ENCODE measurements around the gene NDUFA1. TPM values are rescaled to one million over a fixed set of nuclear protein-coding genes. Genes with fewer than 3 reads are reported as not detected.

Gene NDUFA1
- polyA plus RNA-seq, 1 donor (not counting 4 experiments of a cell fraction or from before 2014, with no cell fraction given), result 282 TPM

DNA sequence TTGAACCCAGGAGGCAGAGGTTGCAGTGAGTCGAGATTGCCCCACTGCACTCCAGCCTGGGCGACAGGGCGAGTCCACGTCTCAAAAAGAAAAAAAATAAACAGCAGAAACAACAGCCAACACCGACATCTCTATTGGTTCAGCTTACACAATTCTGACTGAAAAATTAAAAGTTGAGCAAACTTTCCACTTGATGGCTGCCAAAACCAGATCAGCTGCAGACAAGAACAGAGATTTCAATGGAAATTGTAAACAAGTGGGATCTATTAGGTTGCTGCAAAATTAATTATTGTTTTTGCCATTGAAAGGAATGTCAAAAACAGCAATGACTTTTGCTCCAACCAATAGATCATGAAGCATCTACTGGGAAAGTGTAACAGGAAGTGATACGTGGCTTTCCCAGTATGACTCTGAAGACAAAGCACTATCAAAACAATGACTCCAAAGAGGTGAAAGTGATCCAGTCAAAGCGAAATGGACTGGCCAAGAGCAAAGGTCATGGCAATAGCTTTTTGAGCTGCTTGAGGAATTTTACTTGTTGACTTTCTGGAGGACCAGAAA lies 45.2 kb upstream of the NDUFA1 start:
- H2AFZ ChIP-seq (ENCODE audit: control insufficient read depth, low read length), result no peak overlapping the region
- H3K4me1 ChIP-seq (ENCODE audit: control insufficient read depth, extremely low read depth, insufficient read depth, low read length), result no peaks in the 10 kb centered on the region
- TF ChIP-seq, protein P1, sequence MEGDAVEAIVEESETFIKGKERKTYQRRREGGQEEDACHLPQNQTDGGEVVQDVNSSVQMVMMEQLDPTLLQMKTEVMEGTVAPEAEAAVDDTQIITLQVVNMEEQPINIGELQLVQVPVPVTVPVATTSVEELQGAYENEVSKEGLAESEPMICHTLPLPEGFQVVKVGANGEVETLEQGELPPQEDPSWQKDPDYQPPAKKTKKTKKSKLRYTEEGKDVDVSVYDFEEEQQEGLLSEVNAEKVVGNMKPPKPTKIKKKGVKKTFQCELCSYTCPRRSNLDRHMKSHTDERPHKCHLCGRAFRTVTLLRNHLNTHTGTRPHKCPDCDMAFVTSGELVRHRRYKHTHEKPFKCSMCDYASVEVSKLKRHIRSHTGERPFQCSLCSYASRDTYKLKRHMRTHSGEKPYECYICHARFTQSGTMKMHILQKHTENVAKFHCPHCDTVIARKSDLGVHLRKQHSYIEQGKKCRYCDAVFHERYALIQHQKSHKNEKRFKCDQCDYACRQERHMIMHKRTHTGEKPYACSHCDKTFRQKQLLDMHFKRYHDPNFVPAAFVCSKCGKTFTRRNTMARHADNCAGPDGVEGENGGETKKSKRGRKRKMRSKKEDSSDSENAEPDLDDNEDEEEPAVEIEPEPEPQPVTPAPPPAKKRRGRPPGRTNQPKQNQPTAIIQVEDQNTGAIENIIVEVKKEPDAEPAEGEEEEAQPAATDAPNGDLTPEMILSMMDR (optimal IDR thresholded peaks at IDR 0.05 in 1 of 3, IDR thresholded peaks at IDR 0.05 in 1 of 3, conservative IDR thresholded peaks at IDR 0.05 in 1 of 3; ENCODE audit: extremely low read depth in 1 of 3, insufficient read depth in 2 of 3, low read length in 3 of 3), result no peak
- TF ChIP-seq EZH2 (IDR thresholded peaks at IDR 0.05; ENCODE audit: low read length), result no peak
- no peak overlapping the region for H3K27ac ChIP-seq (ENCODE audit: control insufficient read depth, insufficient read depth, low read length)
- H3K79me2 ChIP-seq (ENCODE audit: control insufficient read depth, insufficient read depth, low read length), result no peaks in the 10 kb centered on the region
- H3K36me3 ChIP-seq (ENCODE audit: control insufficient read depth in 2 of 2, extremely low read depth in 1 of 2, insufficient read depth in 2 of 2, low read length in 2 of 2), result no peaks in the 10 kb centered on the region
- H3K27me3 ChIP-seq (ENCODE audit: control insufficient read depth, extremely low read depth, insufficient read depth, low read length), result no peaks in the 10 kb centered on the region
- dilution Hi-C loops (cut with MboI; ENCODE audit: extremely low pct_ligation_motif_present, low sequenced_read_pairs), result no loop called here
- no peaks in the 10 kb centered on the region for H4K20me1 ChIP-seq (ENCODE audit: control insufficient read depth, extremely low read depth, insufficient read depth, low read length)
- FAIRE-seq (no peak), DNase-seq (ENCODE audit: low read depth, low spot score) (no peak)
- H3K4me2 ChIP-seq (ENCODE audit: control insufficient read depth, extremely low read depth, insufficient read depth, low read depth, low read length), result no peak overlapping the region
- H3K9me1 ChIP-seq (ENCODE audit: control insufficient read depth, extremely low read depth, insufficient read depth, low read length), result no peaks in the 10 kb centered on the region
- no peak overlapping the region for H3K4me3 ChIP-seq (ENCODE audit: control insufficient read depth in 2 of 3, extremely low read depth in 1 of 3, insufficient read depth in 2 of 3, low read depth in 1 of 3, low read length in 3 of 3)
- H3K9ac ChIP-seq (ENCODE audit: control insufficient read depth, extremely low read depth, insufficient read depth, low read length), result no peak overlapping the region
- H3K9me3 ChIP-seq (ENCODE audit: control insufficient read depth, low read depth, low read length), result no peaks in the 10 kb centered on the region

DNA sequence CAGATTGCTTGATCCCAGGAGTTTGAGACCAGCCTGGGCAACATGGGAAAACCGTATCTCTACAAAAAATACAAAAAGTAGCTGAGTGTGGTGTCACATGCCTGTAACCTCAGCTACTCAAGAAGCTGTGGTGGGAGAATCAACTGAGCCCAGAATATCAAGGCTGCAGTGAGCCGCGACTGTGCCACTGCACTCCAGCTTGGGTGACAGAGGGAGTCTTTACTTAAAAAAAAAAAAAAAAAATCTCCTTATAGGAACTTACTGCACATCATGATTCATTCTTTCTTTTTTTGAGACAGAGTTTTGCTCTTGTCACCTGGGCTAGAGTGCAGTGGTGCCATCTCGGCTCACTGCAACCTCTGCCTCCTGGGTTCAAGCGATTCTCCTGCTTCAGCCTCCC lies 43.2 kb upstream of the NDUFA1 start:
- Histone ChIP-seq H3K9me1 (ENCODE audit: control insufficient read depth, extremely low read depth, insufficient read depth, low read length) (no peaks in the 10 kb centered on the region), H2AFZ (ENCODE audit: control insufficient read depth, low read length) (no peak overlapping the region), H3K27ac (ENCODE audit: control insufficient read depth, insufficient read depth, low read length) (no peak overlapping the region), H3K9ac (ENCODE audit: control insufficient read depth, extremely low read depth, insufficient read depth, low read length) (no peak overlapping the region), H3K4me2 (ENCODE audit: control insufficient read depth, extremely low read depth, insufficient read depth, low read depth, low read length) (no peak overlapping the region), H3K27me3 (ENCODE audit: control insufficient read depth, extremely low read depth, insufficient read depth, low read length) (no peaks in the 10 kb centered on the region), H4K20me1 (ENCODE audit: control insufficient read depth, extremely low read depth, insufficient read depth, low read length) (no peaks in the 10 kb centered on the region), H3K9me3 (ENCODE audit: control insufficient read depth, low read depth, low read length) (no peaks in the 10 kb centered on the region), H3K4me3 (ENCODE audit: control insufficient read depth in 2 of 3, extremely low read depth in 1 of 3, insufficient read depth in 2 of 3, low read depth in 1 of 3, low read length in 3 of 3) (no peak overlapping the region), H3K79me2 (ENCODE audit: control insufficient read depth, insufficient read depth, low read length) (no peaks in the 10 kb centered on the region), H3K4me1 (ENCODE audit: control insufficient read depth, extremely low read depth, insufficient read depth, low read length) (no peaks in the 10 kb centered on the region), H3K36me3 (ENCODE audit: control insufficient read depth in 2 of 2, extremely low read depth in 1 of 2, insufficient read depth in 2 of 2, low read length in 2 of 2) (no peaks in the 10 kb centered on the region)
- DNase-seq (ENCODE audit: low read depth, low spot score), result no peak
- dilution Hi-C loops (cut with MboI; ENCODE audit: extremely low pct_ligation_motif_present, low sequenced_read_pairs), result no loop called here
- FAIRE-seq, result no peak
- TF ChIP-seq, protein P1 (optimal IDR thresholded peaks at IDR 0.05 in 1 of 3, IDR thresholded peaks at IDR 0.05 in 1 of 3, conservative IDR thresholded peaks at IDR 0.05 in 1 of 3; ENCODE audit: extremely low read depth in 1 of 3, insufficient read depth in 2 of 3, low read length in 3 of 3), result no peak
- TF ChIP-seq EZH2 (IDR thresholded peaks at IDR 0.05; ENCODE audit: low read length), result no peak
